Left renal pelvis (tissue), 4 donors: Measurements from ENCODE around the gene ANO9. TPM values are rescaled to one million over a fixed set of nuclear protein-coding genes. Genes with fewer than 3 reads are reported as not detected.
A peak's percentile ranks its signal among the peaks of the same experiment; 100 is the strongest.

Source experiments
- DNase-seq, 4 donors: peaks; one replicate each; pipeline ENCODE4 v3.0.0-alpha.2; 2013; ENCODE audit warnings: low read depth in 4 of 4, low spot score in 3 of 4
- polyA plus RNA-seq, 4 donors: library from polyadenylated mRNA; unstranded; fragments of 120-200 nt; gene quantifications; one replicate each; pipeline ENCODE4 v1.2.1, GENCODE V29; 2013; ENCODE audit not compliant: insufficient read length in 4 of 4

Gene ANO9
- polyA plus RNA-seq, 4 donors = 0.72 to 14.7 (median 9.9) TPM

GRCh38 chr11:454043-454442 is 12.2 kb upstream of the ANO9 start:
- DNase-seq = no peak

- DNase-seq = no peak
Measured at GRCh38 chr11:453564-453963, 11.8 kb upstream of the ANO9 start.

GRCh38 chr11:452916-453527 is 11.2 kb upstream of the ANO9 start:
- no peak for DNase-seq

GRCh38 chr11:452203-452744 is 10.5 kb upstream of the ANO9 start:
- no peak for DNase-seq

GRCh38 chr11:451738-452137 is 9.9 kb upstream of the ANO9 start:
- no peak for DNase-seq

GRCh38 chr11:450809-451451 is 9.1 kb upstream of the ANO9 start:
- DNase-seq = no peak

GRCh38 chr11:449889-450808 is 8.3 kb upstream of the ANO9 start, which contains the start of gene PTDSS2:
PTDSS2 (plus strand) TSS chr11:450279; CDS start chr11:450456, 177 bp downstream.
- peak; percentile 86 to 92 (median 90) for DNase-seq

- DNase-seq = peak; percentile 80 to 87 (median 82)
Measured at GRCh38 chr11:447923-448731, 6.3 kb upstream of the ANO9 start.

- DNase-seq = no peak
Measured at GRCh38 chr11:446891-447290, 5.1 kb upstream of the ANO9 start.

GRCh38 chr11:445765-446588 is 4.2 kb upstream of the ANO9 start:
- no peak for DNase-seq

- DNase-seq = no peak
Measured at GRCh38 chr11:444396-445144, 2.8 kb upstream of the ANO9 start.

GRCh38 chr11:443542-444199 is 1.9 kb upstream of the ANO9 start:
- DNase-seq = no peak

GRCh38 chr11:442611-443081 is 835 bp upstream of the ANO9 start:
- DNase-seq = no peak

- no peak for DNase-seq
Measured at GRCh38 chr11:441043-441417, 781 bp downstream of the ANO9 start.

- DNase-seq = no peak
Measured at GRCh38 chr11:440065-441042, 1.5 kb downstream of the ANO9 start.

GRCh38 chr11:439315-440064 is 2.3 kb downstream of the ANO9 start:
- no peak for DNase-seq
